T-helper 2 cell treated with Interferon-gamma antibody and Interleukin-4, amounts not matched to agents 5 μg/mL and 100 μg/mL, for 36 hours (primary cell): ENCODE results near the gene TEX264.

ENCODE experiments used
- DNase-seq: peaks from one replicate; pipeline ENCODE4 v3.0.0; 2021; ENCODE audit warnings: low spot score
- H3K27ac Mint-ChIP-seq: one replicate; pipeline ENCODE4 v1.8.0; 2021; ENCODE audit warnings: mild to moderate bottlenecking, mixed read lengths
- H3K27me3 Mint-ChIP-seq: one replicate; pipeline ENCODE4 v1.8.0; 2021; ENCODE audit warnings: low read depth, mixed read lengths
- H3K36me3 Mint-ChIP-seq: one replicate; pipeline ENCODE4 v1.8.0; 2021; ENCODE audit warnings: low read depth, mixed read lengths
- H3K4me1 Mint-ChIP-seq: one replicate; pipeline ENCODE4 v1.8.0; 2021; ENCODE audit warnings: low read depth, mixed read lengths
- H3K4me3 Mint-ChIP-seq: one replicate; pipeline ENCODE4 v1.8.0; 2022; ENCODE audit warnings: mild to moderate bottlenecking, moderate library complexity, mixed read lengths
- H3K9me3 Mint-ChIP-seq: one replicate; pipeline ENCODE4 v1.8.0; 2021; ENCODE audit warnings: mixed read lengths

TEX264 gene

DNA sequence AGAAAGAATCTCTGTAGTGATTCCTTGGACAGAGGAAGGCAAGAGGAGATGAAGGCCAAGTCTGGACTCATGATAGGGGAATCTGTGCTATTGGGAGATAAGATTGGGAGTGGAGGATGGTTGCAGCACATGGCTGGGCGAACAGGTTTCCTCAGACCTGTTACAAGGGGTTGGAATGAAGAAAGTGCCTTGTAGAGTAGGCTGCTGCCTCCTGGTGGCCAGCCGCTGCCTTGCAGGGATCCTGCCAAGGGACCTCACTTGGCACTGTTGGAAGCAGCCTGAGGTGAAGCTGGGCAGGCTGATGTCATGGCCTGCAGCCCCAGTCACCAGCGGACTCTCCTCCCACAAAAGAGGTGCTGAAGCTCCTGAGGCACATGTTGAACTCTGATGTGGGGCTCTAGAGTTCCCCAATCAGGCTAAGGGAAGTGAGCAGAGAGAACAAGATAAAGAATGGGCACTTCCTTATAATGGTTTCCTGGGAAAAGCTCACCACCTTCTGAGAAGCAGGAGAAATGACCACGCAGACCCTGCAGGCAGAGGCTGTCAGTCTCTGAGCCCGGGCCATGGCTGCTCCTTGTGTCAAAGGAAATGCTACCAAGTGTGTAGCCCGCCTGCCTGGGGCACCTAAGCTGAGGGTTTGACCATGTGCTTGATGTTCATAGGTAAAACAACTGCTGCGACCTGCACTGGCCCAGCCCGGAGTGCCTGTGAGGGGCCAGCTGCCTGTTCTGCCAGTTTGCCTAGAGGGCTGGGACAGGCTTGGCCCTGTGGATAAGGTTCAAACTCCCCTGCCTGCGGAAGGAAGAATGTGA is 1.6 kb upstream of the TEX264 start:
- Mint-ChIP-seq H3K4me3 (peak overlapping the region; percentile 86), H3K36me3 (peaks cover 8% of the 10 kb centered on the region), H3K4me1 (peaks cover 47% of the 10 kb centered on the region), H3K27me3 (no peaks in the 10 kb centered on the region), H3K9me3 (no peaks in the 10 kb centered on the region), H3K27ac (peak overlapping the region; percentile 83)
- DNase-seq, result peak; percentile 79

DNA sequence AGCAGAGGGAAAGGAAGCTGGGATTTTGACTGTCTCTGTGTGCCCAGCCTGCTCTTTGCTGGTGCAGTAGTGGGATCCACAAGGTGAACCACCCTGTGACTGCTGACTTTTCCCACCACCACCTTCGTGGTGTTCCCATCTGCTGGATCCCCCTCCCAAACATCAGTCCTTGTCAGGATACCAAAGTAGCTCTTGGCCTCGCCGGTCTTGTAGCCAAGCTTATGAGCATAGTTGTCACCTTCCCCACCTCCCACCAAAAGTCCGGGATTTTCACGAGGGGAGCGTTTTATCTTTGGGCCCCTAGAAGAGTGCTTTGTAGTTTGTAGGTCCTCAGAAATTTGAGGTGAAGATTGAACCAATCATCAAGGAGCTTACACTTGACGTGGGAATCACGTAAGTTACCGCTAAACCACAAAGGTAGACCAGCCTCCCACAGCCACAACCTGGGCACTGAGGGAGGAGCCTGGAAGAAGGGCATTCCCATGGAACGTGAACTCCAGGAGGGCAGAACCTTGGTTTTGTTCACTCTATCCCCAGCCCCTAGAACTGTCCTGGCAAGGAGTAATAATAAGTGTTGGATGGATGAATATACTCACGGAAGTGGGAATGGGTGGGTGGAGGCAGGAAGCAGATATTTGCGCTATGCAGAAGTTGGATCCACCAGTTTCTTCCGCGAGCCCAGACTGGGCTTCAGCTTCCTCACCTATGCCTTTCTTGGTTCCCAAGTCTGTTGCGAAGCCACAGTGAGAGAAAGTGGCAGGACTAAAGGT is 814 bp upstream of the TEX264 start:
- Mint-ChIP-seq H3K4me3 (peak overlapping the region; percentile 86), H3K36me3 (peaks cover 14% of the 10 kb centered on the region), H3K27ac (peak overlapping the region; percentile 83), H3K9me3 (no peaks in the 10 kb centered on the region), H3K27me3 (no peaks in the 10 kb centered on the region), H3K4me1 (peaks cover 53% of the 10 kb centered on the region)
- peak; percentile 21 for DNase-seq

DNA sequence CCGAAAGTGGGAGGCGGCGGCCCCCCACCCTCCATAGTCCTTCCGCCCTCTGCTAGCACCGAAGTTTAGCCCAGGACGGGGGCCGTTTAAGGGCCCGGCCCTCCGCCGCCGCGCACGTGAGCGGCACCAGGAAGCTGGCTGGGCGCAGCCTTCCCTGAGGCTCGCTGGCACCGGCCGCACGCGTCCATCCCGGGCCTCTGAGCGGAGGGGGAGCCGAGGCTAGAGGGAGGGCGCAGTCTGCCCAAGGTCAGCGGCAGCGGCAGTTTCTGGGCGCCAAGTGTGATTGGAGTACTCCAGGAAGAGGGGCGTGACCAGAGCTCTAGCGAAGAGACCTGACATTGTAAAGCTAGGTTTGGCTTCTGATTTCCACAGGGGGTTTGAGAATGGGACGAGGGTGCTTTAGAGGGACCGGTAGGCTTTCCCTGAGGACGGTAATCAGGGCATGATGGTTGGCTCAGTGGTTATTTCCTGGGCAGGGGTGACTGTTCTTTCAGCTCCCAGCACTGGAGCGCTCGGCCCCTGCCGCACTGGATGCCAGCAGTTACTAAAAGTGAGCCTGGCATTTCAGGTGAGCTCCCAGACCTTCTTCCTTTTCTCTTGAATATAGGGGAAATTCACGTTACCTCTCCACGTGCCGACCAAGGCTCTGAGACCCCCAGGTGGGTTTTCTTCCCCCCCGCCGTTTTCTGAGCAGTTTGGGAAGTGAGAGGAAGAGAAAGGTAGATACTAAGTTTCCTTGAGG is 853 bp downstream of the TEX264 start:
- no peaks in the 10 kb centered on the region for H3K9me3 Mint-ChIP-seq
- DNase-seq, result peak; percentile 60
- H3K4me3 Mint-ChIP-seq, result peak overlapping the region; percentile 93
- H3K27ac Mint-ChIP-seq, result peak overlapping the region; percentile 89
- H3K27me3 Mint-ChIP-seq, result no peaks in the 10 kb centered on the region
- peaks cover 66% of the 10 kb centered on the region for H3K4me1 Mint-ChIP-seq
- H3K36me3 Mint-ChIP-seq, result peaks cover 26% of the 10 kb centered on the region

DNA sequence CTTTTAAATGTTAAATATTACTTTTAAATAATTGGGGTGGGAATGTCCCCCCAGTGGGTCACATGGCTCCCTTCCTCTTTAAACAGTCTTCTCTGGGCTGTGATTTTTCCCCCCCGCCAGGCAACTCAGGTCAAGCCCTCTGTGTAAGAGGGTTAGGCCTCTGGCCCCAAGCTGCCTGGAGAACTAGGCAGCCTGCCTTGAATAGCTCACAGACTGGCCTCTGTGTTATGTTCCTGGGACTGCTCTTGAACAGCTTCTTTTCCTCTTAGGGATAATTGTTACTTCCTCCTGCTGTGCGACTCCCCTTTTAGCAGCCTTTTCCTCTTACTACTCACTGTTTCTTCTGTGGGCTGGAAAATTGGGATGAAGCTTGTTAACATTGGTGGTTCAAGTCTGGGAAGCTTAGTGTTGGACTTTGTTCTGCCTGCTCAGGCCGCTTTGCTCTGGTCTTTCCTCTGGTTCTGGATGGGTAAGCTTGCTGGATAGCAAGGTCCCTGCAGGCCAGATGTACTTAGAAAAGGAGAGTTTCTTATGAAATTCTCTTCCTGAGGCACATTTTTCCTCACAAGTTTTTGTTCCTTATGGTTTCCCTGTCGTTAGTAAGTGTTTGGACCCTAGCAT is 2.2 kb downstream of the TEX264 start:
- Mint-ChIP-seq H3K9me3 (no peaks in the 10 kb centered on the region), H3K27me3 (no peaks in the 10 kb centered on the region), H3K27ac (peak overlapping the region; percentile 88), H3K4me1 (peaks cover 76% of the 10 kb centered on the region), H3K36me3 (peaks cover 32% of the 10 kb centered on the region), H3K4me3 (peak overlapping the region; percentile 85)
- DNase-seq, result no peak

DNA sequence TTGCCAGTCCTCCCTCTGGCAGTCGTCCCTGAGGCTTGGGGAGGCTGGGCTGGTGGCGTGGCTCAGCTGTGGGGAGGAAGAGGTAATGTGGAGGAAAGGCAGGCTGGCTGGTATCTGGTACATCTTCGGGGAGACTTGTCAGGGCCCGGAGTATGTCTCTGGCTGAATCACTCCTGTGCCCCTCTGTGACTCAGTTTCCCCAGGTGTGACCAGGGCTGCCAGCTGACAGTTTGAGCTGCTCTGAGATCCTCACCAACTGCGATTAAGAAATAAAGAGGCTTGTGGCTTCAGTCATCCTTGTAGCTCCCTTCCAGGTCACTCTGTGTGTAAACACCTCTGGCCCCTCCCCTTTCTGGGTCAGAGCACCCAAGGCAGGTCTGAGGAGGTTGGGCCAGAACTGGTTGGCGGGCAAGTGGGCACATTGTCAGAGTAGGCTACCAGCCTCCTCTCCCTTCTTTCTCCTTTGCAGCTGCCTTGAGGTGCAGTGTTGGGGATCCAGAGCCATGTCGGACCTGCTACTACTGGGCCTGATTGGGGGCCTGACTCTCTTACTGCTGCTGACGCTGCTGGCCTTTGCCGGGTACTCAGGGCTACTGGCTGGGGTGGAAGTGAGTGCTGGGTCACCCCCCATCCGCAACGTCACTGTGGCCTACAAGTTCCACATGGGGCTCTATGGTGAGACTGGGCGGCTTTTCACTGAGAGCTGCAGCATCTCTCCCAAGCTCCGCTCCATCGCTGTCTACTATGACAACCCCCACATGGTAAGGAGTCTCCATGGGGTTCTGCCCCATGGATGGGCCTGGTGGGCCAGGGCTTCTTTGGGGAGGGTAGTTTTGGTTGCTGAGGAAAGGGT is 3.0 kb downstream of the TEX264 start:
- Mint-ChIP-seq H3K4me3 (peak overlapping the region; percentile 85), H3K36me3 (peaks cover 32% of the 10 kb centered on the region), H3K27me3 (no peaks in the 10 kb centered on the region), H3K27ac (peak overlapping the region; percentile 88), H3K4me1 (peaks cover 76% of the 10 kb centered on the region), H3K9me3 (no peaks in the 10 kb centered on the region)
- DNase-seq, result no peak

DNA sequence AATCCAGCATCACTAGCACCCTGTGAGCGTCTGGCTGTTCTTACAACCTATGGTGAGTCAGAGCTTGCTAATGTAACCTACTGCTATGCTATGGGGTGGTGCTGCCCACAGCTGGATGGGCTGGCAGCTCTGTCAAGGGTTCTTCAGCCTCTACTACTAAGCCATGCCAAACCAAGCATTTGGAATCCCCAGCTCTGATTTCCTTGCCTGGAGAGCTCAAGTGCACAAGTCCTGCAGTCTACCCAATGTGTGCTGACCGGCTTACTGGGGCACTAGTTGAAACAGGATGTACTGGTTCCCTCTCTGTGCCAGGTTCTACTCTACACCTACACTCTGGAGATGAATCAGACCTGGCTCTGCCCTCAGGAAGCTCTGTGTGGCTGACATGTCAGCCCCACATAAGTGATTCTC is 4.2 kb downstream of the TEX264 start:
- Mint-ChIP-seq H3K4me1 (peaks cover 71% of the 10 kb centered on the region), H3K4me3 (peak overlapping the region; percentile 50), H3K36me3 (peaks cover 36% of the 10 kb centered on the region), H3K27me3 (no peaks in the 10 kb centered on the region), H3K27ac (peak overlapping the region; percentile 69), H3K9me3 (no peaks in the 10 kb centered on the region)
- peak; percentile 18 for DNase-seq

DNA sequence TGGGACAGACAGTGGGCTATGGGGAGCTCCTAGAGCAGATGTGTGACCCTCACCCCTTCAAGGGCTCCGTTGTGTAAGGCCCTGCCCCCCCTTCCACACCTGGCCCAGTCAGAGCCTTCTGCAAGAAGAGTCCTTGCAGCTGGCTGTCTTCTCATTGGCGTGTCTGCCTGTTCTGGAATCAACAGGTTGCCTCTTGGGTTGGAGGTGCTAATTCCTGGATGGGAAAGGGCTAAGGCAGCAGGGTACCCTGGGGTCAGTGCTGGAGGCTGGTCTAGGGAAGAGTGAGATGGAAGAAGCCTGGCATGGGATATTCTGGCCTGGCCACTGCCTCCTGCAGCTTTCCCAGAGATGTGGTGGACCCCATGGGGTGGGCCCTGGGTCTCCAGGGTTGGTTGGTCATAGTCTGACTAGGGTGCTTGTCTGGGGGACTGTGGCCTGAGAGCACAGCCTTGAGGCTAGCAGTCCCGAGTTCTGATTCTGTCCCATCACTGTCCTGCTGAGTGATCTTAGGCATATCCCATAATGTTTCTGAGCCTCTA is 5.1 kb downstream of the TEX264 start:
- peaks cover 39% of the 10 kb centered on the region for H3K36me3 Mint-ChIP-seq
- no peak overlapping the region for H3K4me3 Mint-ChIP-seq
- H3K27me3 Mint-ChIP-seq, result no peaks in the 10 kb centered on the region
- no peak for DNase-seq
- H3K27ac Mint-ChIP-seq, result peak overlapping the region; percentile 69
- H3K9me3 Mint-ChIP-seq, result no peaks in the 10 kb centered on the region
- peaks cover 76% of the 10 kb centered on the region for H3K4me1 Mint-ChIP-seq

DNA sequence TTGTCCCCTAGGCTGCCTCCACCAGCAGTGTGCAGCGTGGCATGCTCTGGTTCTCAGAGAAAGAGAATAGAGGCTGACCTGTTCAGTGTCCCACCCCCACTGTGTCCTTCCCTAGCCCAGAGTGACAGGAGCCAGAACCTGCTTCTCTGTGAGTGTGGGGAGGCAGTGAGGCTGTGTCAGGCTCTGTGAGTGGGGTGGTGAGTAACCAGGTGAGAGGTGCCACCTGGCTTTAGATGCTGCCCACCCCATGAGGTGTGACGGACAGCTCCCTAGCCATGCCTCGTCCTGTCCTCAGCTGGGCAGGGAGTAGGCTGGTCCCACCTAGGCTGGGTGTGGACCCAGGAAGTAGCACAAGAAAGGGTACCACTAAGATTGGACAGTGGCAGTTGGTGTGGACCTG is 6.3 kb downstream of the TEX264 start:
- Mint-ChIP-seq H3K4me1 (peaks cover 81% of the 10 kb centered on the region), H3K4me3 (peak overlapping the region; percentile 20), H3K27ac (peak overlapping the region; percentile 86), H3K27me3 (no peaks in the 10 kb centered on the region), H3K9me3 (no peaks in the 10 kb centered on the region), H3K36me3 (peaks cover 45% of the 10 kb centered on the region)
- no peak for DNase-seq

DNA sequence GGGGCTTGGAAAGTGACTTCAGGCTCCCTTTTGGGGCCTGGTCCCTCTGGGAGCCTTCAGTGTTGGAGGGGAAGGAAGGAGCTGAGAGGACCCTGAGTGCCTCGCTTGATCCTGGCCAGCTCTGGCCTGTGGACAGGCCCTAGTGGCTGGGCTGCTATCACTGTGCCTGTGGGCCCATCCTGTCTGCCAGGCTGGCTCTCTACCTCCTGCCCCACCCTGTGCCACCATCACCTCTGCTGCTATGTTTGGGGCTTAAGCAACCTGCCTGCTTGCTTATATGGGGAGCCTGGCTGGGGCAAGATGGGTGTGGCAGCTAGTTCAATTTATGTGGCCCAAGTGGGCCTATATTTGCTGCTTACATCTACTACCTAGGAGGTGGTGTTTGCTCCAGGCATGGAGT is 7.1 kb downstream of the TEX264 start:
- peaks cover 47% of the 10 kb centered on the region for H3K36me3 Mint-ChIP-seq
- H3K9me3 Mint-ChIP-seq, result no peaks in the 10 kb centered on the region
- peak overlapping the region; percentile 86 for H3K27ac Mint-ChIP-seq
- H3K4me1 Mint-ChIP-seq, result peaks cover 81% of the 10 kb centered on the region
- no peaks in the 10 kb centered on the region for H3K27me3 Mint-ChIP-seq
- peak overlapping the region; percentile 20 for H3K4me3 Mint-ChIP-seq
- no peak for DNase-seq

DNA sequence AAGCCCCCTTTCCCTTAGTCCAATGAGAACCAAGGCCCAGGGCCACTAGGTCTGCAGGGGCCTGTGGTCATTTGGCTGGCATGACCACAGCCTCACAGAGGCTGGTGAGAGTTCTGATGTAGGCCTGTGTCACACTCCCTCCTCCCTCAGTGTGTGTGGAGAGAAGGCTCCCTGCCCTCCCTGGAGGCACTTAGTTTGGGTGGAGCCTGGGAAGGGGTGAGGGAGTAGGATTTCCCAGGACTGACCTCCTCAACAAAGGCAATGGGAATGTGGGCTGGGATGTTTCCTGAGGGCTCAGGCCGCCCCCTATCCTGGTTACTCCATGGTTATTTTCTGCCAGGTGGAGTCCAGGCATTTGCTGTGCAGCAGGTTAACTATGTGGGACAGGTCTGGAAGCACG is 7.6 kb downstream of the TEX264 start:
- H3K9me3 Mint-ChIP-seq, result no peaks in the 10 kb centered on the region
- H3K4me3 Mint-ChIP-seq, result no peak overlapping the region
- H3K4me1 Mint-ChIP-seq, result peaks cover 79% of the 10 kb centered on the region
- no peaks in the 10 kb centered on the region for H3K27me3 Mint-ChIP-seq
- peak overlapping the region; percentile 54 for H3K27ac Mint-ChIP-seq
- peaks cover 47% of the 10 kb centered on the region for H3K36me3 Mint-ChIP-seq
- DNase-seq, result no peak

DNA sequence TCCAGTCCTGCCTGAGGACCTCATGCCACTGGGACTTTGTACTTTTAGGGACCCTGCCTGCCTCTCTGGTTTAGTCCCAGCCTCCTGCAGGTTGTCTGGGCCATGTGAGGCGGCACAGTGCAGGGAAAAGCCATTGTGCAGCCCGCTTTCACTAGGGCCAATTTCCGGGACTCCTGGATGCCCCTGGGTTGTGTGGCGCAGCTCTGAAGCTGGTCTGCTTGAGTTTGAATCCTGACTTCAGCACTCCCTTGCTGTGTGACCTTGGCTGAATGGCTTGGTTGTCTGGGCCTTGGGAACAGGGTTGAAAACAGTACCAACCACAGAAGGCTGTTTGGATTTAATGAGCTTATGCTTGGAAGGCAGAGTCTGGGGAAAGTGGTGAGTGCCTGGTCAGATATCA is 8.3 kb downstream of the TEX264 start:
- Mint-ChIP-seq H3K27me3 (no peaks in the 10 kb centered on the region), H3K9me3 (no peaks in the 10 kb centered on the region), H3K27ac (peak overlapping the region; percentile 76), H3K4me1 (peaks cover 77% of the 10 kb centered on the region), H3K36me3 (peaks cover 47% of the 10 kb centered on the region), H3K4me3 (no peak overlapping the region)
- DNase-seq, result no peak

DNA sequence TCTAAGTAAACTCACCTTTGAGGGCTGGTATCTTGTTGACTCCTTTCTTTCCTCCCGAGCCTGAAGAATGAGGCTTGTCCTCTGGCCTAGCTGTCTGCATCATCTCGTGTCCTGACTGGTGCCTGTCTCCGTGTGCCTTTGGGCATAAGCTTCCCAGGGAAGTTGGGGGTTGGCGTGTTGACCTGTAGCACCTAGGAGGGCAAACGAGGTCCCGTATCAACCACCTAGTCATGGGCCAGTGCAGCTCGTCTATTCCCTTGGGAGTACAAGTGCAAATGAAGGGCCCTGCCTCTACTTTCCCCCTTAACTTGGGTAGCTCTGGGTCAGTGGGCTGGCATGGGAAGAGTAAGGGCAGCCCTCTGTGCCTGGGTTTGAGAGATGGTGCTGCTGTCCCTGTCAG is 8.7 kb downstream of the TEX264 start:
- Mint-ChIP-seq H3K27ac (peak overlapping the region; percentile 60), H3K4me3 (no peak overlapping the region), H3K9me3 (no peaks in the 10 kb centered on the region), H3K36me3 (peaks cover 49% of the 10 kb centered on the region), H3K4me1 (peaks cover 79% of the 10 kb centered on the region), H3K27me3 (no peaks in the 10 kb centered on the region)
- no peak for DNase-seq

DNA sequence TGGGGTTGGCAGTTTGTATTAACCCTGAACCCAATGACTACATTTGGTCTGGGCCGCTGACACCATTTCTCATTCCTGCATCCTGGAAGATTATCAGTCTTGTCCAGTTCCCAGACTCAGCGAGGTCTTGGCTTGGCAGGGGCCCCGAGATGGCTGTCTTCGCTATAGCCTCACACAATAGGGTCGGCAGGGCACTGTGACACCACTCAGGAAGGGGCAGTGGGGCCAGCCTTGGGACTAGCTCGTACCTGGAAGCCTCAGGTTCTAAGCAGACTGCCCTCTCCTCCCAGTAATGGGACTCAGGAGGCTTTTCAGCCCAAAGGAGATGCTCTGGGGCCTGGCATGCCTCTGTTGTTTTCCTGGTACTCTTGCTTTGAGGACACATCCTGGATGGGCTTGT is 9.1 kb downstream of the TEX264 start:
- Mint-ChIP-seq H3K27me3 (no peaks in the 10 kb centered on the region), H3K27ac (peak overlapping the region; percentile 78), H3K4me1 (peaks cover 78% of the 10 kb centered on the region), H3K9me3 (no peaks in the 10 kb centered on the region), H3K36me3 (peaks cover 49% of the 10 kb centered on the region), H3K4me3 (peak overlapping the region; percentile 53)
- DNase-seq, result no peak
